ENCODE measurements around the gene SLC35F1.

Gene SLC35F1

GRCh38 chr6:118123503-118124037 lies 216.5 kb downstream of the SLC35F1 start:
- DNase-seq (ENCODE audit: low read depth) = no peak

GRCh38 chr6:118124851-118125250 lies 217.8 kb downstream of the SLC35F1 start:
- DNase-seq (ENCODE audit: low read depth) = no peak

- DNase-seq (ENCODE audit: low read depth) = no peak
Measured at GRCh38 chr6:118128755-118129154, 221.7 kb downstream of the SLC35F1 start.

GRCh38 chr6:118134206-118134605 lies 227.1 kb downstream of the SLC35F1 start:
- DNase-seq (ENCODE audit: low read depth) = no peak

GRCh38 chr6:118134736-118135135 lies 227.7 kb downstream of the SLC35F1 start:
- no peak for DNase-seq (ENCODE audit: low read depth)

- DNase-seq (ENCODE audit: low read depth) = no peak
Measured at GRCh38 chr6:118135371-118135770, 228.3 kb downstream of the SLC35F1 start.

- no peak for DNase-seq (ENCODE audit: low read depth)
Measured at GRCh38 chr6:118141211-118141610, 234.1 kb downstream of the SLC35F1 start.

- DNase-seq (ENCODE audit: low read depth) = peak; percentile 4
Measured at GRCh38 chr6:118146584-118146983, 239.5 kb downstream of the SLC35F1 start.

- no peak for DNase-seq (ENCODE audit: low read depth)
Measured at GRCh38 chr6:118147511-118147910, 240.4 kb downstream of the SLC35F1 start.

GRCh38 chr6:118148561-118148960 lies 241.5 kb downstream of the SLC35F1 start:
- no peak for DNase-seq (ENCODE audit: low read depth)

GRCh38 chr6:118152524-118152923 lies 245.5 kb downstream of the SLC35F1 start:
- DNase-seq (ENCODE audit: low read depth) = no peak

- DNase-seq (ENCODE audit: low read depth) = no peak
Measured at GRCh38 chr6:118161343-118161742, 254.3 kb downstream of the SLC35F1 start.

- DNase-seq (ENCODE audit: low read depth) = no peak
Measured at GRCh38 chr6:118163542-118163941, 256.5 kb downstream of the SLC35F1 start.

GRCh38 chr6:118165500-118165899 lies 258.4 kb downstream of the SLC35F1 start:
- no peak for DNase-seq (ENCODE audit: low read depth)

- DNase-seq (ENCODE audit: low read depth) = no peak
Measured at GRCh38 chr6:118168421-118168820, 261.4 kb downstream of the SLC35F1 start.

- no peak for DNase-seq (ENCODE audit: low read depth)
Measured at GRCh38 chr6:118171852-118172251, 264.8 kb downstream of the SLC35F1 start.

- no peak for DNase-seq (ENCODE audit: low read depth)
Measured at GRCh38 chr6:118174071-118174470, 267.0 kb downstream of the SLC35F1 start.

- DNase-seq (ENCODE audit: low read depth) = no peak
Measured at GRCh38 chr6:118177720-118178119, 270.7 kb downstream of the SLC35F1 start.

- DNase-seq (ENCODE audit: low read depth) = no peak
Measured at GRCh38 chr6:118179048-118179447, 272.0 kb downstream of the SLC35F1 start.

- DNase-seq (ENCODE audit: low read depth) = peak; percentile 1
Measured at GRCh38 chr6:118186672-118187567, 279.9 kb downstream of the SLC35F1 start.

- peak; percentile 1 for DNase-seq (ENCODE audit: low read depth)
Measured at GRCh38 chr6:118187568-118188164, 280.6 kb downstream of the SLC35F1 start.

GRCh38 chr6:118188561-118188960 lies 281.5 kb downstream of the SLC35F1 start:
- DNase-seq (ENCODE audit: low read depth) = no peak

- DNase-seq (ENCODE audit: low read depth) = no peak
Measured at GRCh38 chr6:118197539-118197938, 290.5 kb downstream of the SLC35F1 start.
